Stimulated activated CD4-positive, alpha-beta T cell treated with anti-CD3 and anti-CD28 coated beads, Interleukin-2, amount 100 ng/mL, for 4 hours (primary cell): ENCODE results near the gene DCLRE1B.
A peak's percentile ranks its signal among the peaks of the same experiment; 100 is the strongest.

Experiments used
- DNase-seq: peaks from one replicate; pipeline ENCODE4 v3.0.0-alpha.2; 2020; ENCODE audit warnings: low read depth

Gene DCLRE1B

DNA sequence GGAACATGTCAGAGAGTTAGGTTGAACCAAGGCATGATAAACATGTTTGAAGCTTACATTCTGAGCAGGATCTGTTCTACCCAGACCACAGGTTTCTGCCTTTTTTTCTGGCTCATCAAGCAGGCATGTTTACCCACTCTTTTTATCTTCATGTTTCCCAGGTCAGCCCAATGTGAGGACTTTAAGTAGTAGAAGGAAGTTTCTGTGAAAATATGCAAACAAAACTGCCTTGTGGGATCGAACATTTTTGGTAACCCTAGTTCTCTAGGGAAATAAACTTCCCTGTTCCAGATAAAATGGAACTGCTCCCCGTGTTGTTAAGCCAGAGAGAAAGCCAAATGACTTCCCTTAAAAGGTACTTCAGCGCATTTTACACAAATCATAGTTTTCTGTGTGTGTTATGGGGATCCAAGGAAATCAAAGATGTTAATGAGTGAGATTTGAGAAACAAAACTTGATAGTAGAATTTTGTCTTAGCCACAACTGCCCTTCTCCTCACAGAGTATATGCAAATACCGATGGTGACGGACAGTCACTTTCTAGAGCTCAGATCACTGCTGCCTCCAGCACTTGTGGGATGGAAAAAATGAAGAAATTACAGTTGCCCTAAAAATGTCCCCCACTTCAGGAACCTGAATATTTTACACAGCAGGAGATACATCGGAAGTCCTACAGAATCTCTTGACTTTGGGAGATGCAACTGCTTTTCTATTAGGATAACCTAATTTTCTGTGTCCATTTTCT, 23.2 kb downstream of the DCLRE1B start:
- DNase-seq, result no peak

- peak; percentile 86 for DNase-seq
Observed at GRCh38 chr1:113928941-113929749, 24.0 kb downstream of the DCLRE1B start, which contains the start of gene HIPK1. TSS of gene HIPK1 (plus strand) at chr1:113929324.

- peak; percentile 32 for DNase-seq
Observed at GRCh38 chr1:113929750-113930498, 24.8 kb downstream of the DCLRE1B start.

- DNase-seq, result peak; percentile 36
Observed at GRCh38 chr1:113930499-113931161, 25.5 kb downstream of the DCLRE1B start.

DNA sequence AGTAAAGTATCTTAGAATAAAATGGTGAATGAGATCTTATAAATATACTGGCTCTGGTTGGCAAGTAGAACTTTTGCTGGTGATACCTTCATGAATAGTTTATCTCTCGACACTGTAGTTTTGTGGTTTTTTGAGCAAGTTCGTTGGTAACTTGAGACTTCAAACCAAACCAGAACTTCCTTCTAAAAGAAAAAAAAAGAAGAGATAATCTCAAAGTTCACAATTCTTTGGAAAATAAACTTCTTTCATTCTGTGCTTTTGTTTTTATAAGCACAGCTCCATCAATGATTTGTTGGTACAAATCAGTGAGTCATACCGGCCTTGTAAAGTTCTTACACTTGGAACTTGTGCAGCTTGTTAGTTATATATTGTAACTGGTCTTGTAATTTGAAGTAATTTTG, 26.3 kb downstream of the DCLRE1B start:
- DNase-seq, result no peak

DNA sequence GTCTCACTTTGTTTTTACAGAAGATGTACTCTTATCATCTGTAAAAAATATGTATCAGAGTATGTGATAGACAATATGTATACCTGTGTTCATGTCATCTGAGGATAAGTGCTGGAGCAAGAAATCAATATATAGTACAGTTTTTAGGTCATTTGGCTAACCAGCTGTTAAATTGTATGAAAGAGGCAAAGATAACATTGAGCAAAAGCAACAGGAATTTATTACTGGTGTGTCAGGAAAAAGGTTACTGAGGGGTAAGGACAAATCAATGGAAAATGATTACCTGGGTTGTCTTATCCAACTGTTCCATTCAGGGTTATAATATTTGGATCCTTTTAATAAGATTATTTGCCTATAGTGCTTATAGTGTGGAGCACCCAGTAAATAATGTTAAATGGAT, 28.9 kb downstream of the DCLRE1B start:
- no peak for DNase-seq

GRCh38 chr1:113934511-113935055, 29.5 kb downstream of the DCLRE1B start:
- no peak for DNase-seq

DNA sequence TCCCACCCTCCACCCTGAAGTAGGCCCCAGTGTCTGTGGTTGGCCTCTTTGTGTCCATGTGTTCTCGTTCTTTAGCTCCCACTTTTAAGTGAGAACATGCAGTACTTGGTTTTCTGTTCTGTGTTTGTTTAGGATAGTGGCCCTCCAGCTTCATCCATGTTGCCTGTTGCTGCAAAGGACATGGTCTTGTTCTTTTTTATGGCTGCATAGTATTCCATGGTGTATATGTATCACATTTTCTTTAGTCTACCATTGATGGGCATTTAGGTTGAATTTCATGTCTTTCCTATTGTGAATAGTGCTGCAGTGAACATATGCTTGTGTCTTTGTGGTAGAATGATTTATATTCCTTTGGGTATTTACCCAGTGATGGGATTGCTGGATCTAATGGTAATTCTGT, 30.1 kb downstream of the DCLRE1B start:
- DNase-seq, result no peak

GRCh38 chr1:113935970-113936369, 30.8 kb downstream of the DCLRE1B start:
- DNase-seq, result no peak

- DNase-seq, result no peak
Observed at GRCh38 chr1:113937146-113937545, 32.0 kb downstream of the DCLRE1B start.

DNA sequence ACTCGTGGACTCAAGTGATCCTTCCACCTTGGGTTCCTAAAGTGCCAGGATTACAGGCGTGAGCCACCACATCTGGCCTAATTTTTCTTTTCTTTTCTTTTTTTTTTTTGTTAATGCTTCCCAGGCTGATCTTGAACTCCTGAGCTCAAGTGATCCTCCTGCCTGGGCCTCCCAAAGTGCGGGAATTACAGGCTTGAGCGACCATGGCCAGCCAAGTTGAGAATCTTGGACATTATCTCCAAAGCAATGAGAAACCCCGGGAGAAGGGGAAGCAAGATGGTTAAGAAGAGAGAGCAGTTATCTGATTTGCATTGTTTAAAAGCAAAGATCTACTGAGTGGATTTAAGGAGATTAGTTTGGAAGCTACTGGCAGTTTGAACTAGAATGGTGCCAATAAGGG, 33.1 kb downstream of the DCLRE1B start:
- no peak for DNase-seq

DNA sequence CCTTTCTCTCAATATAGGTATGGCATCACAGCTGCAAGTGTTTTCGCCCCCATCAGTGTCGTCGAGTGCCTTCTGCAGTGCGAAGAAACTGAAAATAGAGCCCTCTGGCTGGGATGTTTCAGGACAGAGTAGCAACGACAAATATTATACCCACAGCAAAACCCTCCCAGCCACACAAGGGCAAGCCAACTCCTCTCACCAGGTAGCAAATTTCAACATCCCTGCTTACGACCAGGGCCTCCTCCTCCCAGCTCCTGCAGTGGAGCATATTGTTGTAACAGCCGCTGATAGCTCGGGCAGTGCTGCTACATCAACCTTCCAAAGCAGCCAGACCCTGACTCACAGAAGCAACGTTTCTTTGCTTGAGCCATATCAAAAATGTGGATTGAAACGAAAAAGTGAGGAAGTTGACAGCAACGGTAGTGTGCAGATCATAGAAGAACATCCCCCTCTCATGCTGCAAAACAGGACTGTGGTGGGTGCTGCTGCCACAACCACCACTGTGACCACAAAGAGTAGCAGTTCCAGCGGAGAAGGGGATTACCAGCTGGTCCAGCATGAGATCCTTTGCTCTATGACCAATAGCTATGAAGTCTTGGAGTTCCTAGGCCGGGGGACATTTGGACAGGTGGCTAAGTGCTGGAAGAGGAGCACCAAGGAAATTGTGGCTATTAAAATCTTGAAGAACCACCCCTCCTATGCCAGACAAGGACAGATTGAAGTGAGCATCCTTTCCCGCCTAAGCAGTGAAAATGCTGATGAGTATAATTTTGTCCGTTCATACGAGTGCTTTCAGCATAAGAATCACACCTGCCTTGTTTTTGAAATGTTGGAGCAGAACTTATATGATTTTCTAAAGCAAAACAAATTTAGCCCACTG, 35.5 kb downstream of the DCLRE1B start:
- no peak for DNase-seq

DNA sequence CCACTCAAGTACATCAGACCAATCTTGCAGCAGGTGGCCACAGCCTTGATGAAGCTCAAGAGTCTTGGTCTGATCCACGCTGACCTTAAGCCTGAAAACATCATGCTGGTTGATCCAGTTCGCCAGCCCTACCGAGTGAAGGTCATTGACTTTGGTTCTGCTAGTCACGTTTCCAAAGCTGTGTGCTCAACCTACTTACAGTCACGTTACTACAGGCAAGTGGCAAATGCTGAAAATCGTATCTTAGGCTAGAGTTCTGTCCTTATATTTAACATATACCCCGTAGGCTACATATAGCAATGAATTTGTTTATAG, 36.1 kb downstream of the DCLRE1B start:
- no peak for DNase-seq

GRCh38 chr1:113942527-113942926, 37.4 kb downstream of the DCLRE1B start:
- no peak for DNase-seq

GRCh38 chr1:113943028-113943811, 38.1 kb downstream of the DCLRE1B start:
- DNase-seq, result no peak

DNA sequence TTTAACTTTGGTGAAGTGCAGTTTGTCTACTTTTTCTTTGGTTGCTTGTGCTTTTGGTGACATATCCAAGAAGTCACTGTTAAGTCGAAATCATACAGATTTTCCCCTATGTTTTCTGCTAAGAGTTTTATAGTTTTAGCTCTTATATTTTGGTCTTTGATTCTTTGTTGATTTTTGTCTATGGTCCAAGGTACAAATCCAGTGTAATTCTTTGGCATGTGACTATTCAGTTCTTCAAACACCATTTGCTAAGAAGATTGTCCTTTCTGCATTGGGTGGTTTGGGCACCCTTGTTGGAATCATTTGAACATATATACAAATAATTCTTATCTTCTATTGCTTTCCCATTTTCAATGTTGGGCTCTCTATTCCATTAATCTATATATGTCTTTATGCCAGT, 40.2 kb downstream of the DCLRE1B start:
- DNase-seq, result no peak

- DNase-seq, result no peak
Observed at GRCh38 chr1:113946112-113946511, 41.0 kb downstream of the DCLRE1B start.

DNA sequence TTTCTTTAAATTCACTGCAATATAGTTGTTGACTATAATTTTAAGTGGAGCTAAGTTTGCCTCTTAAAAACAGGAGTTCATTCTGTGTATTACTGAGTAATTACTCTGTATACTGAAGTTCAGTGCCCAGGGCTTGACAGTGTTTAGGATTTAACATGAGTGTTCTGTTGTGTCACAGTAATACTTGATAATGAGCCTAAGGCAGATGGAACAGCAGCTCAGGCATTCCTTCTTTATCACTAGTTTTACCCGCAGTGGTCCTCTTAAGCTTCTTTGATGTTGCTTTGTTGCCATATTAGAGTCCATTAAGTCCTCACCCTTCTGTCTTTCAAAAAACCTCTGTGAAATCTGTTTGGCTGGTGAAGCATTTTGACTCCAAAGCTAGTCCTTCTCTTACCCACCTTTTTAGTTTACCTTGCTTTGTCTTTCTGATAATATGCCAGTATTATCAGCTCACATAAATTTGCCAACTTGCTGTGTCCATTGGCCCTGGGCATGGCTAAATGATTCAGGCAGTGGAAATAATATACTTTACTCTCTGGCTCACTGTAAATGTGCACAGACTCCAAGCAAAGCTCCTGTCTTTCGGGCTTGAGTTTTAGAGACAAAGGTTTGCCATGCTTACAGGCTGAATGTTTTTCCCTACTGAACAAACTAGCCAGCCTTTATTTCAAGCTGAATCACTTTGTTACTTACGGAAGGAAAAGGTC, 41.7 kb downstream of the DCLRE1B start:
- no peak for DNase-seq

- DNase-seq, result no peak
Observed at GRCh38 chr1:113947388-113948107, 42.4 kb downstream of the DCLRE1B start.
